ENCODE results near the gene CHPF2. TPM values are rescaled to one million over a fixed set of nuclear protein-coding genes. Genes with fewer than 3 reads are reported as not detected.

The CHPF2 gene
- total RNA-seq (2022; extraction: Qiagen RNA extraction), result 41.0 to 46.4 TPM (median 43.4 TPM) in 5 replicates

GRCh38 chr7:151232091-151232916 lies at the start of gene CHPF2:
CHPF2 (plus strand) TSS chr7:151232483; CDS start chr7:151234012, 1,529 bp downstream.

GRCh38 chr7:151186640-151187408 lies 45.5 kb upstream of the CHPF2 start, which contains the start of gene ASB10:
ASB10 (minus strand) TSS chr7:151187250; CDS start chr7:151187130, 120 bp downstream.

GRCh38 chr7:151210087-151210854 lies 22.0 kb upstream of the CHPF2 start, which contains the start of gene H2BK1:
H2BK1 (minus strand) TSS chr7:151210488; CDS start chr7:151210318, 170 bp downstream.

GRCh38 chr7:151226875-151227782 lies 5.2 kb upstream of the CHPF2 start, which contains the start of gene ABCF2:
ABCF2 (minus strand) TSS chr7:151227205; CDS start chr7:151226458, 747 bp downstream.

GRCh38 chr7:151248346-151249033 lies 16.2 kb downstream of the CHPF2 start, which contains the start of gene SMARCD3:
SMARCD3 (minus strand) TSS chr7:151248694; CDS start chr7:151248562, 132 bp downstream.

Other genes starting within 250 kb of the CHPF2 start
- 0.33 to 0.51 TPM (median 0.38 TPM) in 5 replicates for gene NOS3, start 241.5 kb upstream of the CHPF2 start, total RNA-seq (2022; extraction: Qiagen RNA extraction)
- gene ATG9B, start 208.0 kb upstream of the CHPF2 start, total RNA-seq (2022; extraction: Qiagen RNA extraction), result 0.34 to 1.1 TPM (median 0.70 TPM) in 5 replicates
- 40.2 to 49.4 TPM (median 46.1 TPM) in 5 replicates for gene ABCB8, start 204.0 kb upstream of the CHPF2 start, total RNA-seq (2022; extraction: Qiagen RNA extraction)
- 6.0 to 10.8 TPM (median 9.5 TPM) in 5 replicates for gene ASIC3, start 184.0 kb upstream of the CHPF2 start, total RNA-seq (2022; extraction: Qiagen RNA extraction)
- gene CDK5, start 174.6 kb upstream of the CHPF2 start, total RNA-seq (2022; extraction: Qiagen RNA extraction), result 29.7 to 32.8 TPM (median 32.5 TPM) in 5 replicates
- 201 to 272 TPM (median 246 TPM) in 5 replicates for gene SLC4A2, start 172.9 kb upstream of the CHPF2 start, total RNA-seq (2022; extraction: Qiagen RNA extraction)
- 58.8 to 75.1 TPM (median 73.7 TPM) in 5 replicates for gene FASTK, start 151.7 kb upstream of the CHPF2 start, total RNA-seq (2022; extraction: Qiagen RNA extraction)
- gene TMUB1, start 149.0 kb upstream of the CHPF2 start, total RNA-seq (2022; extraction: Qiagen RNA extraction), result 37.6 to 56.1 TPM (median 55.7 TPM) in 5 replicates
- gene AGAP3, start 146.0 kb upstream of the CHPF2 start, total RNA-seq (2022; extraction: Qiagen RNA extraction), result 52.0 to 61.2 TPM (median 56.3 TPM) in 5 replicates
- 0.10 to 0.17 TPM in 2 of 5 replicates, not detected in the others for gene GBX1, start 64.8 kb upstream of the CHPF2 start, total RNA-seq (2022; extraction: Qiagen RNA extraction)
- not detected in 5 replicates for gene ASB10, start 45.2 kb upstream of the CHPF2 start, total RNA-seq (2022; extraction: Qiagen RNA extraction)
- not detected in 5 replicates for gene H2BK1, start 22.0 kb upstream of the CHPF2 start, total RNA-seq (2022; extraction: Qiagen RNA extraction)
- 59.6 to 71.5 TPM (median 61.7 TPM) in 5 replicates for gene ABCF2, start 5.3 kb upstream of the CHPF2 start, total RNA-seq (2022; extraction: Qiagen RNA extraction)
- 8.3 to 9.9 TPM (median 9.7 TPM) in 5 replicates for gene SMARCD3, start 16.2 kb downstream of the CHPF2 start, total RNA-seq (2022; extraction: Qiagen RNA extraction)
- 32.1 to 45.4 TPM (median 36.0 TPM) in 5 replicates for gene NUB1, start 109.3 kb downstream of the CHPF2 start, total RNA-seq (2022; extraction: Qiagen RNA extraction)
- 0.11 to 0.23 TPM (median 0.16 TPM) in 5 replicates for gene WDR86, start 177.6 kb downstream of the CHPF2 start, total RNA-seq (2022; extraction: Qiagen RNA extraction)
- not detected in 5 replicates for gene CRYGN, start 207.7 kb downstream of the CHPF2 start, total RNA-seq (2022; extraction: Qiagen RNA extraction)